Thoracic aorta (tissue), 2 donors: Measurements from ENCODE around the gene ACOX3. TPM values are rescaled to one million over a fixed set of nuclear protein-coding genes. Genes with fewer than 3 reads are reported as not detected.
"Not testable (repeated sequence)": the region's sequence is repeated elsewhere in the genome, so short reads cannot be mapped to it uniquely, and the experiment has no call there.

Source experiments
- ATAC-seq: fragments of 150-250 bp; one replicate; pipeline ENCODE4 v1.8.0; 2017; ENCODE audit warnings: low read depth; ENCODE audit not compliant: insufficient number of reproducible peaks, low FRiP score
- DNase-seq: peaks from one replicate; pipeline ENCODE4 v3.0.0-alpha.2; 2020; ENCODE audit warnings: low spot score
- H3K27ac ChIP-seq, 2 donors: fragments of 200-600 bp; sonication (generic); 1 replicate in 1 of 2; 2 replicates in 1 of 2; pipeline ENCODE4 v1.5.1; 2016; ENCODE audit warnings: mild to moderate bottlenecking in 2 of 2, moderate library complexity in 2 of 2
- H3K27me3 ChIP-seq: fragments of 200-600 bp; sonication (generic); replicated peaks from 2 replicates; pipeline ENCODE4 v1.6.0; 2016; ENCODE audit warnings: mild to moderate bottlenecking; ENCODE audit not compliant: insufficient read depth
- H3K36me3 ChIP-seq: fragments of 200-600 bp; sonication (generic); one replicate; pipeline ENCODE4 v1.5.1; 2016
- H3K4me1 ChIP-seq, 2 donors: fragments of 200-600 bp; sonication (generic); 1 replicate in 1 of 2; 2 replicates in 1 of 2; pipeline versions ENCODE4 v1.5.1 to v1.6.0; 2016; ENCODE audit warnings: low read depth in 2 of 2, mild to moderate bottlenecking in 1 of 2; ENCODE audit not compliant: control insufficient read depth in 1 of 2
- H3K4me3 ChIP-seq: fragments of 200-600 bp; sonication (generic); 2 replicates; pipeline ENCODE4 v1.5.1; 2016; ENCODE audit warnings: mild to moderate bottlenecking
- H3K9me3 ChIP-seq: fragments of 200-600 bp; sonication (generic); 2 replicates; pipeline ENCODE4 v1.5.1; 2016
- CTCF ChIP-seq: fragments of 200-600 bp; sonication (generic); IDR thresholded peaks from one replicate; pipeline ENCODE4 v1.5.1; 2019; ENCODE audit warnings: antibody characterized with exemption
- total RNA-seq, 2 donors: library from RNA; depleted of rRNA; stranded (reverse); fragments of >200 nt; gene quantifications; one replicate each; pipeline versions ENCODE4 v1.1.0 to v1.2.3, GENCODE V29; 2016

ACOX3 gene
- total RNA-seq, 2 donors from 2014 or later: 47.8 to 72.7 TPM

- Histone ChIP-seq H3K27me3 (no peaks in the 10 kb centered on the region), H3K4me1 (peaks cover 15 to 26% of the 10 kb centered on the region in 2 donors), H3K9me3 (no peaks in the 10 kb centered on the region), H3K4me3 (no peak overlapping the region), H3K27ac (no peak overlapping the region), H3K36me3 (peaks cover 56% of the 10 kb centered on the region)
- no peak for DNase-seq
- TF ChIP-seq CTCF: no peak
- no peak for ATAC-seq
Measured at GRCh38 chr4:8388528-8388870, 52.0 kb downstream of the ACOX3 start.

- Histone ChIP-seq H3K4me1 (peaks cover 10 to 20% of the 10 kb centered on the region in 2 donors), H3K9me3 (no peaks in the 10 kb centered on the region), H3K4me3 (no peak overlapping the region), H3K27me3 (no peaks in the 10 kb centered on the region), H3K27ac (no peak overlapping the region), H3K36me3 (peaks cover 61% of the 10 kb centered on the region)
- DNase-seq (no peak), ATAC-seq (no peak)
- no peak for TF ChIP-seq CTCF
Measured at GRCh38 chr4:8387615-8388527, 52.7 kb downstream of the ACOX3 start.

GRCh38 chr4:8387194-8387593 lies 53.3 kb downstream of the ACOX3 start:
- Histone ChIP-seq H3K27ac (no peak overlapping the region), H3K36me3 (peaks cover 60% of the 10 kb centered on the region), H3K27me3 (no peaks in the 10 kb centered on the region), H3K4me1 (peaks cover 4 to 13% of the 10 kb centered on the region in 2 donors), H3K9me3 (no peaks in the 10 kb centered on the region), H3K4me3 (no peak overlapping the region)
- TF ChIP-seq CTCF: no peak
- no peak for ATAC-seq
- no peak for DNase-seq

GRCh38 chr4:8386731-8387130 lies 53.8 kb downstream of the ACOX3 start:
- peaks cover 57% of the 10 kb centered on the region for H3K36me3 ChIP-seq
- no peak for ATAC-seq

GRCh38 chr4:8386131-8386530 lies 54.4 kb downstream of the ACOX3 start:
- peaks cover 56% of the 10 kb centered on the region for H3K36me3 ChIP-seq
- H3K27me3 ChIP-seq, ATAC-seq: not testable (repeated sequence)

More at GRCh38 chr4:8386731-8387130, 53.8 kb downstream of the ACOX3 start:
- DNase-seq: no peak
- no peaks in the 10 kb centered on the region for H3K9me3 ChIP-seq
- H3K4me3 ChIP-seq: no peak overlapping the region
- peaks cover 0 to 9% of the 10 kb centered on the region in 2 donors for H3K4me1 ChIP-seq
- no peak for TF ChIP-seq CTCF
- H3K27me3 ChIP-seq: no peaks in the 10 kb centered on the region
- H3K27ac ChIP-seq: no peak overlapping the region

More at GRCh38 chr4:8386131-8386530, 54.4 kb downstream of the ACOX3 start:
- not testable (repeated sequence) for H3K9me3 ChIP-seq, H3K27ac ChIP-seq, H3K4me3 ChIP-seq, DNase-seq, H3K4me1 ChIP-seq
